Mesendoderm (in vitro differentiated cells): ENCODE measurements around the gene LENEP.

Source experiments
- DNase-seq: peaks from one replicate; pipeline ENCODE4 v3.0.0; 2013
- H2AK5ac ChIP-seq: 2 replicates; pipeline ENCODE4 v1.6.1; 2013; ENCODE audit warnings: low read length, inconsistent platforms
- H2BK120ac ChIP-seq: 2 replicates; pipeline ENCODE4 v1.6.1; 2013; ENCODE audit warnings: low read depth, mild to moderate bottlenecking, low read length, moderate library complexity, mixed read lengths
- H2BK15ac ChIP-seq: replicated peaks from 2 replicates; pipeline ENCODE4 v1.6.1; 2013; ENCODE audit warnings: low read depth, mild to moderate bottlenecking, moderate library complexity
- H2BK5ac ChIP-seq: 2 replicates; pipeline ENCODE4 v1.6.1; 2013; ENCODE audit warnings: low read length, inconsistent platforms
- H3K18ac ChIP-seq: 2 replicates; pipeline ENCODE4 v1.6.1; 2013; ENCODE audit warnings: mild to moderate bottlenecking, low read length, mixed read lengths
- H3K23ac ChIP-seq: one replicate; pipeline ENCODE4 v1.6.1; 2013; ENCODE audit warnings: low read length
- H3K27ac ChIP-seq: 2 replicates; pipeline ENCODE4 v1.5.1; 2013; ENCODE audit warnings: low read depth, mild to moderate bottlenecking, inconsistent platforms, low read length, moderate library complexity
- H3K27me3 ChIP-seq: 2 replicates; pipeline ENCODE4 v1.6.1; 2013; ENCODE audit warnings: low read length, control low read depth, mild to moderate bottlenecking, inconsistent platforms; ENCODE audit not compliant: insufficient read depth, poor library complexity
- H3K36me3 ChIP-seq: 2 replicates; pipeline ENCODE4 v1.6.1; 2013; ENCODE audit warnings: low read length, inconsistent platforms; ENCODE audit not compliant: control insufficient read depth, insufficient read depth
- H3K4ac ChIP-seq: one replicate; pipeline ENCODE4 v1.6.1; 2013; ENCODE audit warnings: low read depth, mild to moderate bottlenecking, low read length, moderate library complexity
- H3K4me1 ChIP-seq: 2 replicates; pipeline ENCODE4 v1.6.1; 2013; ENCODE audit warnings: low read depth, low read length, inconsistent platforms; ENCODE audit not compliant: control insufficient read depth
- H3K4me2 ChIP-seq: 2 replicates; pipeline ENCODE4 v1.6.1; 2013; ENCODE audit warnings: low read length
- H3K4me3 ChIP-seq: 2 replicates; pipeline ENCODE4 v1.5.1; 2013; ENCODE audit warnings: mild to moderate bottlenecking, low read length
- H3K56ac ChIP-seq: one replicate; pipeline ENCODE4 v1.6.1; 2013; ENCODE audit warnings: low read length
- H3K79me1 ChIP-seq: 2 replicates; pipeline ENCODE4 v1.6.1; 2013; ENCODE audit warnings: low read length, inconsistent platforms
- H3K79me2 ChIP-seq: 2 replicates; pipeline ENCODE4 v1.6.1; 2013; ENCODE audit warnings: mild to moderate bottlenecking, low read length; ENCODE audit not compliant: control insufficient read depth, insufficient read depth
- H3K9ac ChIP-seq: 2 replicates; pipeline ENCODE4 v1.6.1; 2013; ENCODE audit warnings: low read length, inconsistent platforms
- H4K5ac ChIP-seq: one replicate; pipeline ENCODE4 v1.6.1; 2013; ENCODE audit warnings: low read length
- H4K8ac ChIP-seq: one replicate; pipeline ENCODE4 v1.6.1; 2013; ENCODE audit warnings: low read depth, mild to moderate bottlenecking, control low read depth, low read length, moderate library complexity
- WGBS: extraction: QIAGEN DNeasy Blood & Tissue Kit; methylation state at CpG from one replicate; pipeline ENCODE4 v1.1.7; 2013; ENCODE audit warnings: low lambda C conversion rate, missing lambda C conversion rate; ENCODE audit not compliant: insufficient coverage; ENCODE audit errors: extremely low coverage; 5-methylcytosine and 5-hydroxymethylcytosine counted together

LENEP gene

GRCh38 chr1:154989195-154989860, 4.1 kb upstream of the LENEP start:
- no peak overlapping the region for H3K9ac ChIP-seq
- no peak for DNase-seq
- H3K4ac ChIP-seq, result no peak overlapping the region
- H3K27me3 ChIP-seq, result no peaks in the 10 kb centered on the region
- no peak overlapping the region for H4K8ac ChIP-seq
- no peaks in the 10 kb centered on the region for H3K4me1 ChIP-seq
- no peak overlapping the region for H2BK120ac ChIP-seq
- H3K36me3 ChIP-seq, result peaks cover 20% of the 10 kb centered on the region
- no peak overlapping the region for H3K4me2 ChIP-seq
- peaks cover 10% of the 10 kb centered on the region for H3K79me2 ChIP-seq
- H3K23ac ChIP-seq, result no peak overlapping the region
- no peak overlapping the region for H2BK15ac ChIP-seq
- no peak overlapping the region for H2BK5ac ChIP-seq
- H3K56ac ChIP-seq, result peak overlapping the region; percentile 34
- H3K27ac ChIP-seq, result no peak overlapping the region
- no peak overlapping the region for H3K18ac ChIP-seq
- no peak overlapping the region for H4K5ac ChIP-seq
- WGBS, result no CpG with 5 or more reads among the region's 3 CpGs
- no peak overlapping the region for H2AK5ac ChIP-seq
- H3K79me1 ChIP-seq, result peaks cover 21% of the 10 kb centered on the region
- no peak overlapping the region for H3K4me3 ChIP-seq

- no peak for DNase-seq
- no CpG with 5 or more reads among the region's 8 CpGs for WGBS
Measured at GRCh38 chr1:154990276-154990675, 3.1 kb upstream of the LENEP start.

GRCh38 chr1:154992721-154993571, 440 bp upstream of the LENEP start:
- H3K9ac ChIP-seq, result no peak overlapping the region
- no peak overlapping the region for H2BK5ac ChIP-seq
- H3K56ac ChIP-seq, result no peak overlapping the region
- H3K23ac ChIP-seq, result no peak overlapping the region
- H3K4me2 ChIP-seq, result no peak overlapping the region
- H3K18ac ChIP-seq, result no peak overlapping the region
- no CpG with 5 or more reads among the region's 14 CpGs for WGBS
- no peak overlapping the region for H3K4ac ChIP-seq
- H4K8ac ChIP-seq, result no peak overlapping the region
- H2AK5ac ChIP-seq, result no peak overlapping the region
- peaks cover 19% of the 10 kb centered on the region for H3K36me3 ChIP-seq
- H3K4me1 ChIP-seq, result no peaks in the 10 kb centered on the region
- H3K79me2 ChIP-seq, result peaks cover 4% of the 10 kb centered on the region
- no peaks in the 10 kb centered on the region for H3K27me3 ChIP-seq
- no peak overlapping the region for H3K27ac ChIP-seq
- H3K4me3 ChIP-seq, result no peak overlapping the region
- peaks cover 18% of the 10 kb centered on the region for H3K79me1 ChIP-seq
- no peak overlapping the region for H4K5ac ChIP-seq
- no peak overlapping the region for H2BK120ac ChIP-seq
- peak; percentile 75 for DNase-seq
- H2BK15ac ChIP-seq, result no peak overlapping the region

More at GRCh38 chr1:154990276-154990675, 3.1 kb upstream of the LENEP start:
- no peak overlapping the region for H3K23ac ChIP-seq
- no peak overlapping the region for H3K4ac ChIP-seq
- H3K56ac ChIP-seq, result no peak overlapping the region
- H3K79me2 ChIP-seq, result peaks cover 7% of the 10 kb centered on the region
- no peak overlapping the region for H3K9ac ChIP-seq
- H2AK5ac ChIP-seq, result no peak overlapping the region
- H2BK120ac ChIP-seq, result no peak overlapping the region
- H3K27ac ChIP-seq, result no peak overlapping the region
- peaks cover 19% of the 10 kb centered on the region for H3K79me1 ChIP-seq
- H4K8ac ChIP-seq, result no peak overlapping the region
- no peak overlapping the region for H3K18ac ChIP-seq
- H3K36me3 ChIP-seq, result peaks cover 20% of the 10 kb centered on the region
- no peak overlapping the region for H2BK5ac ChIP-seq
- no peak overlapping the region for H3K4me3 ChIP-seq
- no peak overlapping the region for H3K4me2 ChIP-seq
- no peak overlapping the region for H2BK15ac ChIP-seq
- no peaks in the 10 kb centered on the region for H3K4me1 ChIP-seq
- H4K5ac ChIP-seq, result no peak overlapping the region
- H3K27me3 ChIP-seq, result no peaks in the 10 kb centered on the region

- no peaks in the 10 kb centered on the region for H3K27me3 ChIP-seq
- no peak overlapping the region for H2BK120ac ChIP-seq
- no peak for DNase-seq
- WGBS, result no CpG with 5 or more reads among the region's 1 CpG
- H3K18ac ChIP-seq, result no peak overlapping the region
- H3K56ac ChIP-seq, result no peak overlapping the region
- H3K9ac ChIP-seq, result no peak overlapping the region
- no peak overlapping the region for H2BK5ac ChIP-seq
- no peaks in the 10 kb centered on the region for H3K79me2 ChIP-seq
- no peak overlapping the region for H2AK5ac ChIP-seq
- H3K4me1 ChIP-seq, result no peaks in the 10 kb centered on the region
- no peak overlapping the region for H3K4ac ChIP-seq
- H3K4me3 ChIP-seq, result no peak overlapping the region
- peaks cover 9% of the 10 kb centered on the region for H3K36me3 ChIP-seq
- H4K5ac ChIP-seq, result no peak overlapping the region
- no peak overlapping the region for H3K23ac ChIP-seq
- no peak overlapping the region for H4K8ac ChIP-seq
- no peak overlapping the region for H3K4me2 ChIP-seq
- H2BK15ac ChIP-seq, result no peak overlapping the region
- H3K79me1 ChIP-seq, result peaks cover 8% of the 10 kb centered on the region
- H3K27ac ChIP-seq, result no peak overlapping the region
Measured at GRCh38 chr1:154994269-154994587, 842 bp downstream of the LENEP start.

DNA sequence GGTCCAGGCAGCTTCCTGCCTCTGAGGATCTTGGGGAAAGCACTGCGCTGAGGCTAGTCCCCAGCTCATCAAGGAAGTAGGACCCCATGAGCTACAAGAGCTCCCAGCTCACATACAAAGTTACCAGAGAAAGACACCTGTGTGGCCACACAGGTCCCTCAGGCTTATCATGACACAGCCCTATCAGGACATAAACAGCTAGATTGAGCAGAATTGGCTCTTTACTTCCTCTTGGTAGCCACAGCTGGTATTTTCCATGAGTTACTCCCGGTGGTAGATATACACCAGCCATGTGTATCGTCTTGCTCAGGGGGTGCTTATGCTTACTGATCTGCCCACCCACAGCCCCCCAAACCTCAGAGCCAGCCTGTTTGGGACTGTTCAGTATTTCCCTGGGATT, 1.2 kb downstream of the LENEP start:
- no peak for DNase-seq
- Histone ChIP-seq H3K27ac (no peak overlapping the region), H3K36me3 (peaks cover 6% of the 10 kb centered on the region), H3K4ac (no peak overlapping the region), H2AK5ac (no peak overlapping the region), H3K79me1 (peaks cover 4% of the 10 kb centered on the region), H3K79me2 (no peaks in the 10 kb centered on the region), H3K23ac (no peak overlapping the region), H3K4me3 (no peak overlapping the region), H2BK5ac (no peak overlapping the region), H3K4me2 (no peak overlapping the region), H3K18ac (no peak overlapping the region), H3K27me3 (no peaks in the 10 kb centered on the region), H4K5ac (no peak overlapping the region), H3K4me1 (no peaks in the 10 kb centered on the region), H4K8ac (no peak overlapping the region), H3K56ac (no peak overlapping the region), H2BK15ac (no peak overlapping the region), H2BK120ac (no peak overlapping the region), H3K9ac (no peak overlapping the region)
- no CpG with 5 or more reads among the region's 3 CpGs for WGBS
